ENCODE data around the gene CAPS.

CAPS gene

DNA sequence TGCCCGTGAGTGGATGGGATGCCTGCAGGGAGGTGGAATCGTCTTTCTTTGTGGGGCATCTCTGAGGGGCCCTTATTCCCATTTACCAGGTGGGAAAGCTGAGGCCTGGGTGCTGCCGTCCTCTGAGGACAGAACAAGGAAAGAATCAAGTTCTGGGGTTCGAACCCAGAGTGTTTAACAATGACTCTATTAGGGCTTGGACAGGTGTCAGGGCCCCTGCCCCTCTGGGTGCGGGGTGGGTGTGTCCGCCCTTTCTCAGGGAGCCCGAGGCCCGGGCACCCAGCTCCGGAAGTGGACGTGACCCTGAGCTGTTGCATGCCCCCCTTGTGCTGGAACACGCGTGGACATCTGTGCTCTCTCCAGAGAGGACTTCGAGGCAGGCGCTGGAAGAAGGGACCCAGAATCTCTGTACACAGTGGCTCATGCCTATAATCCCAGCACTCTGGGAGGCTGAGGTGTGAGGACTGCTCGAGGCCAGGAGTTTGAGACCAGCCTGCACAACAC is 21.2 kb upstream of the CAPS start:
- DNase-seq, result no peak

GRCh38 chr19:5893296-5893903 is 20.7 kb upstream of the CAPS start:
- DNase-seq, result no peak

GRCh38 chr19:5893907-5894703 is 19.9 kb upstream of the CAPS start:
- DNase-seq, result no peak

DNA sequence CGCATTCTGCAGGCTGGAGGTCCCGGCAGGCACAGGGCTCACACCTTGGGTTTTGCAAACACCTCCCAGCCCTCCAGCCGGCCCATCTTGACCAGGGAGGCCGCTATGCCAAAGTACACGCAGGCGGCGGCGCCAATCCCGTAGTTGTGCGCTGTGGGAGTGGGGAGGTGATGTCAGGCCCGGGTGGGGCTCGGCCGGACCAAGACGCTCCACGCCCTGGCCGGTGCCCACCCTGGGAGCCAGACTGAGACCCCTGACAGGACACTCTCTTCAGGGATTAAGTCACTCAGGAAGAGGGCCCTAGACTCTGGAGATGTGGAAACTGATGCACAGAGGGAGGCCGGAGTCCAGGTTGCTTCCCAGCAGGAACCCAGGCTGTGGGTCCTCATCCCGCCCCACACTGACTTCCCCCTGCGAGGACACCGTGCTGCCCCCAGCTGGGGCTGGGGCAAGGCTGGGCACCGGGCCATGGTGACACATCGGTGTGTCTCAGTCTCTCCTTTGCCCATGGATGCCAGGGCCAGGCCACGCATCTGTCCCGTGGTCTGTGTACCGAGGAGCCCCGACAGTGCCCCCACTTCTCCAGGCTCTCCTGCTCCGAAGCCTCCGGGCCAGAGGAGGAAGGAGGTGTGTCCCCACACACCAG is 19.2 kb upstream of the CAPS start:
- no peak for DNase-seq

GRCh38 chr19:5895409-5895808 is 18.6 kb upstream of the CAPS start:
- no peak for DNase-seq

DNA sequence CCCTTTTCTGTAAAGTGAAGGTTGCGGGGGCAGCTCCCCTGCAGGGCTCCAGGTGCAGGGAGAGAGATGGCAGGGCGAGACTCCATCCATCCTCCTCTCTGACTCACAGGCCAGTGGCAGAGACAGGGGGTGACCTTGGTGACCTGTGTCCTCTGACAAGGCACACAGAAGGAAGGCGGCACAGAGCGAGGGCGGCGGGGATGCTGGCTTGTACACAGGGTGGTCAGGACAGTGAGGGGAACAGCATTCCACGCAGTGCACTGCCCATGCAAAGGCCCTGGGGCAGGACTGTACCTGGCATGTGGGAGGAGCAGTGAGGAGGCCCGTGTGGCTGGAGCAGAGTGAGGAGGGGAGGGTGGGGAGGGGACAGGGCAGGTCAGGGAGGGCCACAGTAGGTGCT is 18.2 kb upstream of the CAPS start:
- no peak for DNase-seq

DNA sequence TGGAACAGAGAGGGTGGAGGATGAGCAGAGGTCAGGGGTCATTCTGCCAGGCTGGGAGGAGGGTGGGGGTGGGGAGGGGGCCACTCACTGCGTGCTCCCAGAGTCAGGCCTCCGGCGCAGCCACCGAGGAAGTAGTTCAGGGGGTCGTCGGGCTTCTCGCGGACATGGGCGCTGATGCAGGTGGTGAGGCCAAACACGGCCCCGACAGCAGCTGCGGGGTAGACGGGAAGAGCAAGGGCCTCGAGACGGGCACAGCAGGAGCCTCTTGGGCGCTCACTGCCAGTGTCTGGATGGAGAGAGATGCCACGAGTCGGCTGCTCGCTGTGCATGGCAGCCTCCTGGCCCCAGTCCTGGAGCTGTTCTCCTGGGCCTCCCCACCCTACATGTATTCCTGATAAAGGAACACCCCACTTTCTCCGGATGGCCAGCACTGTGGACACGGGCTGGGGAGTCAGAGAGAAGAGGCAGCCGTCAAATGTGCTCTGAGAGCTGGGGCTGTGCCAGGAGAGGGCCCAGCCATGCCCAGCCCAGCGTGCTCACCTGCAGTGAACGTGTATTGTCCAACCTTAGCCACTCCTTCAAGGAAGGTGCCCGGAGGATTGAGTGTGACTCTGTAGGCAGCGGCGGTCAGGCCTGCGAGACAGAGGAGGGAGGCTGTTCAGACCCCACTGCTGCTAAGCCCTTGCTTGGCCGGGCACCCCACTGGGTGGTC is 17.5 kb upstream of the CAPS start:
- DNase-seq, result no peak

- DNase-seq, result no peak
Measured at GRCh38 chr19:5897189-5897969, 16.7 kb upstream of the CAPS start.

DNA sequence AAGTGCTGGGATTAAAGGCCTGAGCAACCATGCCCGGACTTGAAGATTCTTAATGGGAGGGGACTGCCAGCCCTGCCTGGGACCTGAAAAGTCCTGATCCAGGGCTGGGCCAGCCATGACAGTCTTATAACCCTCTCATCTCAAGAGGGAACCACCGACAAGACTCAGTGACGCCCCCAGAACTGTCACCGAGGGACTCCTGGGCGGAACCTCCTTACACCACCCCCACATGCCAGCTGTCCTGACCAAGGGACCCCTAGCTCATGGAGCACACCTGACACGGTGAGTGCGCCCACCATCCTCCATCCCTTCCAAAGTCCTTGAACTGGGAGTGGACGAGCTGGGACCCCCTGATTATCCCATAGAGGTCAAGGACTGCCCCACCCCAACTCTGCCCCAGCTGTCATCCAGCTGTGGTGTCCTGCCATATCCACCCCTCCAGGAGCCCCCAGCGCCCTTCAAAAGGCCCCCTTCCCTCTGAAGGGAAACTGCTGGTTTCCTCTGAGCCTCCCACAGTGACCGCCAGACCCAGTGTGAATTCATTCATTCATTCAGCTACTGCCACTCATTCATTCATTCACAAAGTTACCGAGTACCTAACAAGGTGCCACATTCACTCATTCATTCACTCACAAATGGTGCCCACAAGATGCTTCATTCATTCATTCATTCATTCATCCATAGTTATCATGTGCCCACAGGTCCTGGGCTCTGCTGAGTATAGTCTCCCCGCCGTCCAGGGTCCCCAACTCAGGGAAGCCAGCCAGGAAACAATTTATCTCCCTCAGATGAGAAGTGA is 14.1 kb upstream of the CAPS start:
- DNase-seq, result no peak

DNA sequence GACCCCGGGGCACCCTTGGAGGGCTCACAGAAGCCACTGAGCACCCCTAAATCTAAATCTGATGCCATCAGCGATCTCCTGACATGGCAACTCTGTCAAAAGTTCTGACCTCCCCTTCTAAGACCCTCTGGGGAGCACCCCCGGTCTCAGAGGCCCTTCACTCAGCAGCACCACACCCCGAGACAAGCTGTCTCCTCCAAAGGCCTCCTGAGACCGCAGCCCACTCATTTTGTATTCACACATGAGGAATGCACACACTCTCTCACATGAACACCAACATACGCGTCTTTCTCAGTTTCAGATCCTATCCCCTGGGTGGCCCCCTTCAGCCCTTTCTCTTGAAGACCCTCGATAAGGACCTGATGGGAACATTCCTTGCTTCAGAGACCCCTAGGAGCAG is 13.1 kb upstream of the CAPS start:
- DNase-seq, result no peak

GRCh38 chr19:5903056-5903623 is 10.9 kb upstream of the CAPS start:
- no peak for DNase-seq

- DNase-seq, result peak; percentile 97
Measured at GRCh38 chr19:5903624-5904351, 10.3 kb upstream of the CAPS start, which contains the start of gene NDUFA11. Gene NDUFA11 (minus strand): TSS chr19:5903790. CDS start chr19:5903708, 82 bp downstream.

DNA sequence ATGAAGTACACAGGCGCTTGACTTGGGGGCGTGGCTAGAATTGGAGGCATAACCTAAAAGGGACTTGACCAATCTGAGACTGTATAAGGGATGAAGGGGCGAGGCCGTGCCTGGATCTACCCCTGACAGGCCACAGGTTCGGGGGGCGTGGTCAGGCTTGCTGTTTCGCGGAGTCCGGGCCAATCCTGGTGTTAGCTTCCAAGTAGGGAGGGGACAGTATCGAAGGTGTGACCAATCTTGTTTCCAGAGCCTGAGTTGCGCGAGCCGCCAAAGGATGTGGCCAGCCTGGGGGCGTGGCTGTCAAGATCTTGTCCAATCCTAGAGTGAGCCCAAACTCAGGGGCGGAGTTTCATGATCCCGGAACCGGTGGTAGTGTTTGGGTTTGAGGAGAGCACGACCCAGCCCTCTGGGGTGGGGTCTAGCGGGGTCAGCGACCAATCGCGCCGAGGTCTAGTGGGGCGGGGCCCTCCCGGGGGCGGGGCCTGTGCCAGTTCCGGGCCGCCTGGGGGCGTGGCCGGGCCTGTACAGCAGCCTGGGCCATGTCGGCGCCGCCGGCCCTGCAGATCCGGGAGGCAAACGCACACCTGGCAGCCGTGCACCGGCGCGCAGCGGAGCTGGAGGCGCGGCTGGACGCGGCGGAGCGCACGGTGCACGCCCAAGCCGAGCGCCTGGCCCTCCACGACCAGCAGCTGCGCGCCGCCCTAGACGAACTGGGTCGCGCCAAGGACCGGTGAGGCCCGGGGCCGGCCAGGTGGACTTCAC is 9.5 kb upstream of the CAPS start, which contains the start of gene VMAC:
TSS of gene VMAC (plus strand) at position 521 of the 762 bp plus-strand sequence. CDS start at position 540, 19 bp downstream.
- DNase-seq, result peak; percentile 100

DNA sequence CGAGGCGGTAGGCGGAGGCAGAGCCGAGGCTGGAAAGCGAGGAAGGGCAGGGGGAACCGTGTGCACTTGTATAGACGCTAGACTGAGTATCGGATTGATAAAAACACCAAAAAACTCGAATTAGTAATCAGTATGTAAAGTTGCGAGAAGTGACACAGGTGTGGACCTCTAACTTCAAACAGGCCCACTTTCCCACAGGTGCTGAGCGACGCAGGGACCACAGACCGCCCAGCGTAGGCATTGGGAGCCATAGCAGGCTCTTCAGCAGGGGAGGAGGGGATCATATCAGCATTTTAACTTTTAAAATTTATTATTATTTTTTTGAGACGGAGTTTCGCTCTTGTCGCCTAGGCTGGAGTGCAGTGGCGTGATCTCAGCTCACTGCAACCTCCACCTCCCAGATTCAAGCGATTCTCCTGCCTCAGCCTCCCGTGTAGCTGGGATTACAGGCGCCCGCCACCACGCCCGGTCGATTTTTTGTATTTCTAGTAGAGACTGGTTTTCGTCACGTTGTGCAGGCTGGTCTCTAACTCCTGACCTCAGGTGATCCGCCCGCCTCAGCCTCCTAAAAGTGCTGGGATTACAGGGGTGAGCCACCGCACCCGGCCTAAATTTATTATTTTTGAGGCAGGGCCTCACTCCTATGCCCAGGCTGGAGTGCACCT is 8.8 kb upstream of the CAPS start:
- DNase-seq, result no peak

DNA sequence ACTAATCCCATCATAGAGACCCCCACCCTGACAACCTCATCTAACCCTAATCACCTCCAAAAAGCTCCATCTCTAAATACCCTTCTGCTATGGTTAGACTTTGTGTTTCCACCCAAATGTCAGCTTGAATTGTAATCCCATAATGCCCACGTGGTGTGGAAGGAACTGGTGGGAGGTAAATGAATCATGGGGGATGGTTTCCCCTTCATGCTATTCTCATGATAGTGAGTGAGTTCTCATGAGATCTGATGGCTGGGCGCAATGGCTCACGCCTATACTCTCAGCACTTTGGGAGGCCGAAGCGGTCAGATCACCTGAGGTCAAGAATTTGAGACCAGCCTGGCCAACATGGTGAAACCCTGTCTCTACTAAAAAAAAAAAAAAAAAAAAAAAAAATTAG is 6.8 kb upstream of the CAPS start:
- no peak for DNase-seq

DNA sequence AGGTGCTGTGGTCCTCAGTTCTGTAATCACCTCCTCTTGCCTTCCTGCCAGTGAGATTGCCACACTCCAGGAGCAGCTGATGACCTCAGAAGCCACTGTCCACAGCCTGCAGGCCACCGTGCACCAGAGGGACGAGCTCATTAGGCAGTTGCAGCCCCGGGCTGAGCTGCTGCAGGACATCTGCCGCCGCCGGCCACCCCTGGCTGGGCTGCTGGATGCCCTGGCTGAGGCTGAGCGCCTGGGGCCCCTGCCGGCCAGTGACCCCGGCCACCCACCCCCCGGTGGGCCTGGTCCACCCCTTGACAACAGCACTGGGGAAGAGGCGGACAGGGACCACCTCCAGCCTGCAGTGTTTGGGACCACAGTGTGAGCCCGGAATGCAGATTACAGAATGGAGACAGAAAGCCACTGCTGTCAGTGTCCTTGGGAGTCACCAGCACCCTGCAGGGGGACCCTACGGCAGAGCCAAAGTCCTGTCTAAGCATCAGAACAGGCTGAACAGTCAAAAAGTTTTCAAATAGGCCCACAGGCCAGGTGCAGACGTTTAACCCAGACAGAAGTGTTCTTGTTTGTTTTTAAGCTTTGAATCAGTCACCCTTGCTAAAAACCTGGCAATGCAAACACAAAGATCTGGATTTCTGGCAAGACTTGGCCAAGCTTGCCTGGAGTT is 5.1 kb upstream of the CAPS start:
- DNase-seq, result no peak

GRCh38 chr19:5910638-5910907 is 3.5 kb upstream of the CAPS start:
- DNase-seq, result no peak

DNA sequence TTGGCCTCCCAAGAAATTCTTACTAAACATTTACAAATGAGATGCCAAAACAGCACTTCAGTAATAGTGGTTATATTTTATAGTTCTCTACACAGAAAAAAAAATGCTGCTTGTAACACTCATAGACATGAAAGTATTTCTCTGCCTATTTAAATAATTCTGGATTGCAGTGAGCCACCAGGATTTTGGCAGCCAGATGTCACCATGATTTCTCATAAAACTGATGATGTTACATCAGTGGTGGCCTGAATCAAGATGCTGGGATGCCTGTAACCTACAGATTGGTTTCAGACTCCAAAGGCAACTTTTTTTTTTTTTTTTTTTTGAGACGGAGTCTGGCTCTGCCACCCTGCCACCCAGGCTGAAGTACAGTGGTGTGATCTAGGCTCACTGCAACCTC is 2.7 kb upstream of the CAPS start:
- DNase-seq, result no peak

GRCh38 chr19:5914358-5914774 is 312 bp downstream of the CAPS start:
- DNase-seq, result no peak

All from activated CD4-positive, alpha-beta T cell treated with anti-CD3 and anti-CD28 coated beads, Interleukin-10, Interleukin-2, amounts not matched to agents 100 ng/mL and 50 ng/mL, durations not matched to agents 16 hours and 8 hours (primary cell).